Activated T-helper 1 cell treated with anti-CD3 and anti-CD28 coated beads, Interleukin-12 subunit alpha, Interleukin-12 subunit beta, Interleukin-2, Interleukin-4 antibody, amounts not matched to agents 30 ng/mL and 10 ng/mL and 1 ng/mL, durations not matched to agents 14 hours and 24 hours and 36 hours (primary cell): ENCODE measurements around the gene PRKG1. TPM values are rescaled to one million over a fixed set of nuclear protein-coding genes. Genes with fewer than 3 reads are reported as not detected.

Experiments used
- DNase-seq: peaks from one replicate; pipeline ENCODE4 v3.0.0; 2021; ENCODE audit warnings: low spot score
- H3K27ac Mint-ChIP-seq: one replicate; pipeline ENCODE4 v1.8.0; 2021; ENCODE audit warnings: mild to moderate bottlenecking, mixed read lengths
- H3K27me3 Mint-ChIP-seq: one replicate; pipeline ENCODE4 v1.8.0; 2022; ENCODE audit warnings: mild to moderate bottlenecking, moderate library complexity, mixed read lengths; ENCODE audit not compliant: insufficient read depth
- H3K36me3 Mint-ChIP-seq: one replicate; pipeline ENCODE4 v1.8.0; 2021; ENCODE audit warnings: low read depth, mixed read lengths
- H3K4me1 Mint-ChIP-seq: one replicate; pipeline ENCODE4 v1.8.0; 2021; ENCODE audit warnings: low read depth, mixed read lengths
- H3K4me3 Mint-ChIP-seq: one replicate; pipeline ENCODE4 v1.8.0; 2021; ENCODE audit warnings: mild to moderate bottlenecking, moderate library complexity, mixed read lengths
- H3K9me3 Mint-ChIP-seq: one replicate; pipeline ENCODE4 v1.8.0; 2021; ENCODE audit warnings: mixed read lengths
- intact Hi-C: fragments of 100-400 bp; cut with micrococcal nuclease; formaldehyde crosslinking; loops from one replicate; pipeline ENCODE4 v1.15.1; 2024
- total RNA-seq: library from RNA; stranded (reverse); gene quantifications from 2 replicates; pipeline ENCODE4 v1.2.3, GENCODE V29; 2022

Gene PRKG1
- total RNA-seq, 1 donor from 2014 or later, result not detected

- Mint-ChIP-seq H3K9me3 (no peaks in the 10 kb centered on the region), H3K4me1 (no peaks in the 10 kb centered on the region), H3K27ac (no peak overlapping the region), H3K36me3 (no peaks in the 10 kb centered on the region), H3K27me3 (peaks cover 12% of the 10 kb centered on the region), H3K4me3 (no peak overlapping the region)
- intact Hi-C loops, result no loop called here
- DNase-seq, result no peak
Observed at GRCh38 chr10:51896849-51897248, 822.6 kb downstream of the PRKG1 start.

GRCh38 chr10:51897560-51897959 is 823.3 kb downstream of the PRKG1 start:
- H3K36me3 Mint-ChIP-seq, result no peaks in the 10 kb centered on the region
- no peak overlapping the region for H3K4me3 Mint-ChIP-seq
- H3K27me3 Mint-ChIP-seq, result peaks cover 12% of the 10 kb centered on the region
- H3K27ac Mint-ChIP-seq, result no peak overlapping the region
- H3K4me1 Mint-ChIP-seq, result no peaks in the 10 kb centered on the region
- no peaks in the 10 kb centered on the region for H3K9me3 Mint-ChIP-seq
- intact Hi-C loops, result no loop called here
- no peak for DNase-seq

- H3K4me1 Mint-ChIP-seq, result no peaks in the 10 kb centered on the region
- H3K27ac Mint-ChIP-seq, result no peak overlapping the region
- H3K9me3 Mint-ChIP-seq, result no peaks in the 10 kb centered on the region
- H3K4me3 Mint-ChIP-seq, result no peak overlapping the region
- H3K36me3 Mint-ChIP-seq, result no peaks in the 10 kb centered on the region
- peaks cover 6% of the 10 kb centered on the region for H3K27me3 Mint-ChIP-seq
- intact Hi-C loops, result no loop called here
- no peak for DNase-seq
Observed at GRCh38 chr10:51900180-51900579, 825.9 kb downstream of the PRKG1 start.

DNA sequence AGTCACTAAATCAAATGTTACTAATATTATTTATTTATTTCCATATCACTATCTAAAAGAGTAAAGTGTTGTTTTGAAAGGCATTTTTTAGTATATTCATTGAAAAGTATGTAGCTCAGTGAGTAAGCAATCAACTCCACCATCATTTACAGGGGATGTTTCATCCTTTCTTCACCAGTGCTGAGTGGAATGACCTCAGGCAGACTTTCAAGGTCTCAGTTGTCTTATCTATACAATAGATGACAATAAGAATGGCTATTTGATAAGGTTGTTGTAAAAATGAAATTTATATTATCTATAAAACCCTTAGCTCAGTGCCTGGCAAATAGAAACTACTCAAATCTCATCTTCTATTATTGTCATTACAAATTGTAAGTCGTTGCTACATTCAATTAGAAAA is 829.4 kb downstream of the PRKG1 start:
- H3K36me3 Mint-ChIP-seq, result no peaks in the 10 kb centered on the region

DNA sequence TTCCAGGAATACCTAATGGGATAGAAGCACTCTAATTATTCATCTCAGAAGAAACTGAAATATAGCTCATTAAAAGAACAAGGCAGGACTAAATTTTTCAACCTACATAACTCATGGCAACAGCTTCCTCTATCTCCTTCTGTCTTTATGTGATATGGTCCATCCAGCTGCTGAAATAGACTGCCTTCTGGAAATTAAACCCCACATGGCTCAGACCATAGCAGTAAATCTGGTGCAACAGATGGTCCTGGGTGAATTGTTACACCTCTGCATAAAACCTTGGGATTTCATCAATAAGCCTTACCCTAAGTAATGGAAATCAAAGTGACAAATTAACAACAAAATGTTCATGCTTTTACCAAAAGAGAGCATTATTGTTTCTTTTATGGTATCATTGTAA is 830.7 kb downstream of the PRKG1 start:
- no peak for DNase-seq
- no peaks in the 10 kb centered on the region for H3K4me1 Mint-ChIP-seq
- H3K27me3 Mint-ChIP-seq, result peaks cover 13% of the 10 kb centered on the region
- H3K27ac Mint-ChIP-seq, result no peak overlapping the region
- no peaks in the 10 kb centered on the region for H3K9me3 Mint-ChIP-seq
- H3K36me3 Mint-ChIP-seq, result no peaks in the 10 kb centered on the region
- no peak overlapping the region for H3K4me3 Mint-ChIP-seq
- intact Hi-C loops, result no loop called here

More for the DNA sequence above, 829.4 kb downstream of the PRKG1 start:
- H3K9me3 Mint-ChIP-seq, result no peaks in the 10 kb centered on the region
- no peak for DNase-seq
- intact Hi-C loops, result no loop called here
- H3K4me3 Mint-ChIP-seq, result no peak overlapping the region
- H3K27me3 Mint-ChIP-seq, result peaks cover 3% of the 10 kb centered on the region
- H3K27ac Mint-ChIP-seq, result no peak overlapping the region
- no peaks in the 10 kb centered on the region for H3K4me1 Mint-ChIP-seq

GRCh38 chr10:51907361-51907760 is 833.1 kb downstream of the PRKG1 start:
- intact Hi-C loops, result no loop called here
- peaks cover 14% of the 10 kb centered on the region for H3K27me3 Mint-ChIP-seq
- H3K4me3 Mint-ChIP-seq, result no peak overlapping the region
- H3K27ac Mint-ChIP-seq, result no peak overlapping the region
- H3K9me3 Mint-ChIP-seq, result no peaks in the 10 kb centered on the region
- DNase-seq, result no peak
- no peaks in the 10 kb centered on the region for H3K36me3 Mint-ChIP-seq
- no peaks in the 10 kb centered on the region for H3K4me1 Mint-ChIP-seq

GRCh38 chr10:51910189-51910588 is 835.9 kb downstream of the PRKG1 start:
- Mint-ChIP-seq H3K9me3 (no peaks in the 10 kb centered on the region), H3K36me3 (no peaks in the 10 kb centered on the region), H3K27ac (no peak overlapping the region), H3K4me3 (no peak overlapping the region), H3K27me3 (peaks cover 12% of the 10 kb centered on the region), H3K4me1 (no peaks in the 10 kb centered on the region)
- no peak for DNase-seq
- intact Hi-C loops, result no loop called here

GRCh38 chr10:51910596-51910995 is 836.3 kb downstream of the PRKG1 start:
- Mint-ChIP-seq H3K27me3 (peaks cover 11% of the 10 kb centered on the region), H3K36me3 (no peaks in the 10 kb centered on the region), H3K4me3 (no peak overlapping the region), H3K4me1 (no peaks in the 10 kb centered on the region), H3K9me3 (no peaks in the 10 kb centered on the region), H3K27ac (no peak overlapping the region)
- intact Hi-C loops, result no loop called here
- DNase-seq, result no peak

- Mint-ChIP-seq H3K4me1 (no peaks in the 10 kb centered on the region), H3K9me3 (no peaks in the 10 kb centered on the region), H3K27me3 (peaks cover 11% of the 10 kb centered on the region), H3K36me3 (no peaks in the 10 kb centered on the region), H3K27ac (no peak overlapping the region), H3K4me3 (no peak overlapping the region)
- DNase-seq, result no peak
- intact Hi-C loops, result no loop called here
Observed at GRCh38 chr10:51911723-51912122, 837.4 kb downstream of the PRKG1 start.

- no peak overlapping the region for H3K27ac Mint-ChIP-seq
- H3K9me3 Mint-ChIP-seq, result no peaks in the 10 kb centered on the region
- no peak for DNase-seq
- H3K4me3 Mint-ChIP-seq, result no peak overlapping the region
- H3K36me3 Mint-ChIP-seq, result no peaks in the 10 kb centered on the region
- H3K4me1 Mint-ChIP-seq, result no peaks in the 10 kb centered on the region
- peaks cover under 1% of the 10 kb centered on the region for H3K27me3 Mint-ChIP-seq
- intact Hi-C loops, result no loop called here
Observed at GRCh38 chr10:51915031-51915542, 840.8 kb downstream of the PRKG1 start.

DNA sequence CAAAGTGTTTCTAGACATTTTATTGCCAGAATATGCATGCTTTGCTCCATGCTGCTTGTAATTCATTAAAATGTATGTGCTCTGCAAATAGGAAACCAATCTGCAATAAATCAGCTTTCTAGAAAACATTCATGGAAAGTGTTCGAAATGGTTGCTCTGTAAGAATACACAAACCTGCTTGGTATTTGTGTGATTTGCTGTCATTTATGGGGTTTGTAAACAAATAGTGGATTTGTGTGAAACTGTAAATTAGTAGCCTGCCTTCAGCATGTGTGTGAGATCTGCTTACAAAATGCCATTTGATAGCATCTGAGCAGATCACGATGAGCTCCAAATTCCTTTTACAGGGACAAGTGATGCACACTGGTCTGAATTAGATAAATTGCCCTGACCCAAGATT is 844.2 kb downstream of the PRKG1 start:
- DNase-seq, result no peak
- Mint-ChIP-seq H3K36me3 (no peaks in the 10 kb centered on the region), H3K4me3 (no peak overlapping the region), H3K4me1 (no peaks in the 10 kb centered on the region), H3K27me3 (peaks cover 2% of the 10 kb centered on the region), H3K27ac (no peak overlapping the region), H3K9me3 (no peaks in the 10 kb centered on the region)
- intact Hi-C loops, result no loop called here

- Mint-ChIP-seq H3K36me3 (no peaks in the 10 kb centered on the region), H3K4me1 (no peaks in the 10 kb centered on the region), H3K9me3 (no peaks in the 10 kb centered on the region), H3K4me3 (no peak overlapping the region), H3K27me3 (peaks cover 3% of the 10 kb centered on the region), H3K27ac (no peak overlapping the region)
- no peak for DNase-seq
- intact Hi-C loops, result no loop called here
Observed at GRCh38 chr10:51918884-51919325, 844.6 kb downstream of the PRKG1 start.

DNA sequence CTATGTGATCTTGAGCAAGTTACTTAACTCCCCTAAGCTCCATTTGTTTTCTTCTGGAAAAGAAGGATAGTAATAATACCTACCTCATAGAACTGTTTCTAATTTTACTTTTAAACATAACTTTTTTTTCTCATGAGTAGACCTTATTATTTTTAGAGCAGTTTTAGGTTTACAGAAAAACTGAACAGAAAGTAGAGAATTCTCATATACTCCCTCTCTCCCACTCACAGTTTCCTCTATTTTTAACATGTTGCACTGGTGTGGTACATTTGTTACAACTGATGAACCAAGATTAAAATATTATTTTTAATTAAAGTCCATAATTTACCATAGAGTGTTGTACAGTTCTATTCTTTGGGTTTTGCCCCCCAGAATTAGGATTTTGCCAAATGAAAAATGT is 846.4 kb downstream of the PRKG1 start:
- H3K4me3 Mint-ChIP-seq, result no peak overlapping the region
- intact Hi-C loops, result no loop called here
- no peak for DNase-seq

DNA sequence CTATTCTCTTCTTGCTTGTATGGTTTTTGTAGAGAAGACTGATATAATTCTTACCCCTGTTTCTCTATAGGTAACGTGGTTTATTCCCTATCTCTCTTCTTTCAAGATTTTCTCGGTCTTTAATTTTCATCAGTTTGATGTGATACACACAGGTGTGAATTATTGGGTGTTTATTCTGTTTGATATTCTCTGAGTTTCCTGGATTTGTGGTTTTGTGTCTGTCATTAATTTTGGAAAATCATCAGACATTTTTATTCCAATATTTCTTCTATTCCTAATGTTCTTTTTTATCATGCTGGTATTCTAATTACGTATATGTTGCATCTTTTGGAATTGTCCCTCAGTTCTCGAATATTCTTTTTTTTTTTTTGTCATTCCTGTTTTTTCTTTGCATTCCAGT is 850.1 kb downstream of the PRKG1 start:
- Mint-ChIP-seq H3K9me3 (no peaks in the 10 kb centered on the region), H3K4me1 (no peaks in the 10 kb centered on the region), H3K27me3 (peaks cover 13% of the 10 kb centered on the region), H3K27ac (no peak overlapping the region), H3K36me3 (no peaks in the 10 kb centered on the region), H3K4me3 (no peak overlapping the region)
- intact Hi-C loops, result no loop called here
- DNase-seq, result no peak

More for the DNA sequence above, 846.4 kb downstream of the PRKG1 start:
- Mint-ChIP-seq H3K36me3 (no peaks in the 10 kb centered on the region), H3K4me1 (no peaks in the 10 kb centered on the region), H3K27ac (no peak overlapping the region), H3K9me3 (no peaks in the 10 kb centered on the region), H3K27me3 (peaks cover 13% of the 10 kb centered on the region)
